Measurements from ENCODE around the gene MRPS25. TPM values are rescaled to one million over a fixed set of nuclear protein-coding genes. Genes with fewer than 3 reads are reported as not detected.

Gene MRPS25
- total RNA-seq, 1 donor from 2014 or later = 50.0 TPM

DNA sequence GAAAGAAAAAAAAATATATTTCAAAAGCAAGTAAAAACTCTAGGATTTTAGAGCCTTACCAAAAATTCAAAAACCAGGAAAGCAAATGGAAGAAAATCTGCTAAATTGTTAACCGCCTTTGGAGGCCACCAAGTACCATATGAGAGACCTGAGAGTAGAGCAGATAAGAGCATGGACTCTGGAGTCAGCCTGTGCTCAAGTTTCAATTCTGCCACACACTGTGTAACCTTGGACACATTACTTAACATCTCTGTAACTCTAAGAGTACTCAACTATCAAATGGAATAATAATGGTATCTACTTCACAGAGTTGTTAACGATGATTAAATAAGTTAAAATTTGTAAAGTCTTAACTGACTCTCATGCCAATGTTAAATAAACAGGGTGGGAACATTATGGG is 21.1 kb upstream of the MRPS25 start:
- Mint-ChIP-seq H3K4me1 (ENCODE audit: unreplicated experiment) (no peaks in the 10 kb centered on the region), H3K4me3 (ENCODE audit: unreplicated experiment) (no peak overlapping the region), H3K27ac (ENCODE audit: unreplicated experiment) (no peak overlapping the region), H3K9me3 (ENCODE audit: unreplicated experiment) (no peaks in the 10 kb centered on the region), H3K27me3 (ENCODE audit: unreplicated experiment) (no peaks in the 10 kb centered on the region), H3K36me3 (ENCODE audit: unreplicated experiment) (peaks cover 49% of the 10 kb centered on the region)
- TF ChIP-seq CTCF (IDR thresholded peaks at IDR 0.05) = no peak
- DNase-seq (ENCODE audit: extremely low spot score, unreplicated experiment) = no peak

DNA sequence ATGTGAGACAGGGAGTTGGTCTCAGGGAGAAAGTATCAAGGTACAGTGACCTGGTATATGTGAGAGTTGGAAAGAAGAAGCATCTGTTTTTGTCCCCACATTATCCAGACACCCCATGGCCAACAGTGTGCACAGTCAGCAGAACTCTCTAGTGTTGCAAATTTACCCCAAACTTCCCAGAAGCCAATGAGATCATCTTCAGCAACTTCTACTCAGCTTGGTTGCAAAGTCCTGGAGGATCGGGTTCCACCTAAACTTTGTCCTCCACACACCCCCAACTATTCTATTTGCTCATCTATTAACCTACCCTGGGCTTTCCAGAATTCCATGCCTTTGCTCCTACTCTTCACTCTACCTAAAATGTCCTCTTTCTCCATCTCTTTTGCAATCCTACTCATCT is 18.1 kb upstream of the MRPS25 start:
- H3K9me3 Mint-ChIP-seq (ENCODE audit: unreplicated experiment) = no peaks in the 10 kb centered on the region
- TF ChIP-seq CTCF (IDR thresholded peaks at IDR 0.05) = no peak
- DNase-seq (ENCODE audit: extremely low spot score, unreplicated experiment) = no peak
- no peaks in the 10 kb centered on the region for H3K4me1 Mint-ChIP-seq (ENCODE audit: unreplicated experiment)
- no peak overlapping the region for H3K27ac Mint-ChIP-seq (ENCODE audit: unreplicated experiment)
- H3K36me3 Mint-ChIP-seq (ENCODE audit: unreplicated experiment) = peaks cover 53% of the 10 kb centered on the region
- no peaks in the 10 kb centered on the region for H3K27me3 Mint-ChIP-seq (ENCODE audit: unreplicated experiment)
- H3K4me3 Mint-ChIP-seq (ENCODE audit: unreplicated experiment) = no peak overlapping the region

- TF ChIP-seq CTCF (IDR thresholded peaks at IDR 0.05) = no peak
- H3K27me3 Mint-ChIP-seq (ENCODE audit: unreplicated experiment) = no peaks in the 10 kb centered on the region
- no peaks in the 10 kb centered on the region for H3K9me3 Mint-ChIP-seq (ENCODE audit: unreplicated experiment)
- DNase-seq (ENCODE audit: extremely low spot score, unreplicated experiment) = no peak
- no peak overlapping the region for H3K4me3 Mint-ChIP-seq (ENCODE audit: unreplicated experiment)
- peaks cover 59% of the 10 kb centered on the region for H3K36me3 Mint-ChIP-seq (ENCODE audit: unreplicated experiment)
- no peak overlapping the region for H3K27ac Mint-ChIP-seq (ENCODE audit: unreplicated experiment)
- H3K4me1 Mint-ChIP-seq (ENCODE audit: unreplicated experiment) = no peaks in the 10 kb centered on the region
Observed at GRCh38 chr3:15081960-15082664, 17.0 kb upstream of the MRPS25 start.

DNA sequence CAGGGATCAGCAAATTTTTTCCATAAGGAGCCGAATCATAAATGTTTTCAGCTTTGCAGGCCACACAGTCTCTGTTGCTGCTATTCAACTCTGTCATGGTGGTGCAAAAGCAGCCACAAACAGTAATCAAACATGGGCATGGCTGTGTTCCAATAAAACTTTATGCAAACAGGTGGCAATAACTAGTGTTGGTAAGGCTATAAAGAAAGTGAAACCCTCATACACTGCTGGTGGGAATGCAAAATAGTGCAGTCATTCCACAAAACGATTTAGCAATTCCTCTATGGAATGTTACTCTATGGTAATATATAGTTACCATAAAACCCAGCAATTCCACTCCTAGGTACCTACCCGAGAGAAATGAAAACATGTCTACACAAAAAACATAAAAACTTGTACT is 14.0 kb upstream of the MRPS25 start:
- no peaks in the 10 kb centered on the region for H3K4me1 Mint-ChIP-seq (ENCODE audit: unreplicated experiment)
- no peak for TF ChIP-seq CTCF (IDR thresholded peaks at IDR 0.05)
- H3K4me3 Mint-ChIP-seq (ENCODE audit: unreplicated experiment) = no peak overlapping the region
- H3K36me3 Mint-ChIP-seq (ENCODE audit: unreplicated experiment) = peaks cover 67% of the 10 kb centered on the region
- no peak for DNase-seq (ENCODE audit: extremely low spot score, unreplicated experiment)
- no peaks in the 10 kb centered on the region for H3K27me3 Mint-ChIP-seq (ENCODE audit: unreplicated experiment)
- H3K27ac Mint-ChIP-seq (ENCODE audit: unreplicated experiment) = no peak overlapping the region
- H3K9me3 Mint-ChIP-seq (ENCODE audit: unreplicated experiment) = no peaks in the 10 kb centered on the region

- Mint-ChIP-seq H3K9me3 (ENCODE audit: unreplicated experiment) (no peaks in the 10 kb centered on the region), H3K27ac (ENCODE audit: unreplicated experiment) (no peak overlapping the region), H3K4me1 (ENCODE audit: unreplicated experiment) (no peaks in the 10 kb centered on the region), H3K27me3 (ENCODE audit: unreplicated experiment) (no peaks in the 10 kb centered on the region), H3K36me3 (ENCODE audit: unreplicated experiment) (peaks cover 54% of the 10 kb centered on the region), H3K4me3 (ENCODE audit: unreplicated experiment) (no peak overlapping the region)
- TF ChIP-seq CTCF (IDR thresholded peaks at IDR 0.05) = no peak
- no peak for DNase-seq (ENCODE audit: extremely low spot score, unreplicated experiment)
Observed at GRCh38 chr3:15074500-15074899, 9.4 kb upstream of the MRPS25 start.
